A375 (cell line): ENCODE measurements around the gene TBC1D3. TPM values are rescaled to one million over a fixed set of nuclear protein-coding genes. Genes with fewer than 3 reads are reported as not detected.

ENCODE experiments used
- small RNA-seq: library from RNA; depleted of rRNA; stranded (forward); fragments of <200 nt; gene quantifications from one replicate; pipeline ENCODE3, GENCODE V24; 2014
- total RNA-seq: library from RNA; depleted of rRNA; stranded (reverse); fragments of >200 nt; shearing (Covaris generic); gene quantifications from 2 replicates; pipeline ENCODE4 v1.2.3, GENCODE V29; 2014; rRNA removed

Gene TBC1D3
- not detected in 2 replicates for total RNA-seq

GRCh38 chr17:38192455-38192854, at the start of gene TBC1D3:
TBC1D3 (minus strand) TSS chr17:38192555; CDS start chr17:38191029, 1,526 bp downstream.

Small RNA genes within 50 kb of the gene (small RNA-seq; reads per million reads assigned to genes)
- gene RF00019: not detected
- gene RNA5SP526: not detected

Other genes starting within 250 kb of the TBC1D3 start
- 4.9 TPM in 2 replicates for gene TBC1D3L, start 203.5 kb downstream of the TBC1D3 start, total RNA-seq
- gene TBC1D3D, start 188.6 kb downstream of the TBC1D3 start, total RNA-seq: not detected in 2 replicates
- not detected in 2 replicates for gene TBC1D3C, start 123.9 kb downstream of the TBC1D3 start, total RNA-seq
- gene TBC1D3E, start 64.6 kb downstream of the TBC1D3 start, total RNA-seq: not detected in 2 replicates
- gene MRPL45, start 104.6 kb upstream of the TBC1D3 start, total RNA-seq: 52.2 and 61.5 TPM in 2 replicates
- 0.08 and 0.13 TPM in 2 replicates for gene GPR179, start 151.4 kb upstream of the TBC1D3 start, total RNA-seq
- 13.6 and 17.3 TPM in 2 replicates for gene SOCS7, start 159.3 kb upstream of the TBC1D3 start, total RNA-seq
- gene ARHGAP23, start 235.9 kb upstream of the TBC1D3 start, total RNA-seq: 58.4 and 64.2 TPM in 2 replicates